Measurements from ENCODE around the gene EXOC6B. TPM values are rescaled to one million over a fixed set of nuclear protein-coding genes. Genes with fewer than 3 reads are reported as not detected.
A peak's percentile ranks its signal among the peaks of the same experiment; 100 is the strongest.

Gene EXOC6B
- total and polyA plus RNA-seq, 8 donors = 3.4 to 57.2 (median 27.1) TPM

DNA sequence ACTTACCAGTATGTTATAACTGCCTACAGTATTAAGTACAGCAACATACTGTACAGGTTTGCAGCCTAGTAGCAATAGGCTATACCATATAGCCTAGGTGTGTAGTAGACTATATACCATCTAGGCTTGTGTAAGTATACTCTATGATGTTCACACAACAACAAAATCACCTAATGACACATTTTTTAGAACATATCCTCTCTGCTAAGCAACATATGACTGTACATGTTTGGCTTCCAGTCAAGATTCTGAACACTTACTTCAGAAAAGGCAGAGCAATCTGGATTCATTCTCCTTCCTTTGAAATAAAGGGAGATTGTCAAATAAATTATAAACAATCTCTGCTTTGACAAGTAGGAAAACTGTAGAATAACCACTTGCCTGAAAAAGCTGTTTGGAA lies 81.8 kb downstream of the EXOC6B start:
- peaks cover 0 to 32% (median 3%) of the 10 kb centered on the region in 4 donors for H3K4me1 ChIP-seq
- TF ChIP-seq EP300 (IDR thresholded peaks at IDR 0.05) = no peak
- no peak for TF ChIP-seq POLR2A (IDR thresholded peaks at IDR 0.05)
- intact Hi-C loops (cut with DNase I; ENCODE audit: low total_unique reads) = loop anchor here (10.0 kb wide), 1 partner anchor 819 kb away; no protein-coding TSS in a partner anchor
- no peak overlapping the region for H3K4me3 ChIP-seq
- H3K27me3 ChIP-seq = no peaks in the 10 kb centered on the region
- no peaks in the 10 kb centered on the region for H3K9me3 ChIP-seq
- DNase-seq = peak in 1 of 2 donors; percentile 21
- peaks cover 0 to 11% (median 9%) of the 10 kb centered on the region in 4 donors for H3K36me3 ChIP-seq
- H3K27ac ChIP-seq = no peak overlapping the region

DNA sequence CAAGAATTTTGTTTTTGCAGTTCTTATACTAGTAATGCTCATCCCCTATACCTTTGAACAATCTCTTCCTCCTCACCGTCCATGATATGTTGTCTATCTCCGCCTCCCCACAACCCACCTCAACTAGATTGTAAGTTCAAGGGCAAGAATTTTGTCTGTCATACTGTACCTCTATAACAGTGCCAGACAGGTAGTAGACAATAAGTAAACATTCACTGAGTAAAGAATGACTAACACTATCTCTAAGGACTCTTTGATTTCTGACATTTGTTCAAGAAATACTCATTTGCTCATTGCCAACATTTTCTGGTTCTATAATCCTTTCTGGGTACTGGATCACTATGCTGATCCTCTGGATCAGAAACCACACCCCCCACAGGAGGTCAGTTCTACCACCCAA lies 82.4 kb downstream of the EXOC6B start:
- DNase-seq = no peak
- WGBS, 5 donors = 70 to 85% (median 75%) methylated on average over 2 of the region's 2 CpGs
- Histone ChIP-seq H3K27me3 (no peaks in the 10 kb centered on the region), H3K9me3 (no peaks in the 10 kb centered on the region), H3K36me3 (peaks cover 0 to 16% (median 9%) of the 10 kb centered on the region in 4 donors), H3K27ac (no peak overlapping the region), H3K4me1 (peaks cover 0 to 30% (median 3%) of the 10 kb centered on the region in 4 donors), H3K4me3 (no peak overlapping the region)
- no peak for TF ChIP-seq EP300 (IDR thresholded peaks at IDR 0.05)
- no peak for TF ChIP-seq POLR2A (IDR thresholded peaks at IDR 0.05)
- TF ChIP-seq, protein P1, sequence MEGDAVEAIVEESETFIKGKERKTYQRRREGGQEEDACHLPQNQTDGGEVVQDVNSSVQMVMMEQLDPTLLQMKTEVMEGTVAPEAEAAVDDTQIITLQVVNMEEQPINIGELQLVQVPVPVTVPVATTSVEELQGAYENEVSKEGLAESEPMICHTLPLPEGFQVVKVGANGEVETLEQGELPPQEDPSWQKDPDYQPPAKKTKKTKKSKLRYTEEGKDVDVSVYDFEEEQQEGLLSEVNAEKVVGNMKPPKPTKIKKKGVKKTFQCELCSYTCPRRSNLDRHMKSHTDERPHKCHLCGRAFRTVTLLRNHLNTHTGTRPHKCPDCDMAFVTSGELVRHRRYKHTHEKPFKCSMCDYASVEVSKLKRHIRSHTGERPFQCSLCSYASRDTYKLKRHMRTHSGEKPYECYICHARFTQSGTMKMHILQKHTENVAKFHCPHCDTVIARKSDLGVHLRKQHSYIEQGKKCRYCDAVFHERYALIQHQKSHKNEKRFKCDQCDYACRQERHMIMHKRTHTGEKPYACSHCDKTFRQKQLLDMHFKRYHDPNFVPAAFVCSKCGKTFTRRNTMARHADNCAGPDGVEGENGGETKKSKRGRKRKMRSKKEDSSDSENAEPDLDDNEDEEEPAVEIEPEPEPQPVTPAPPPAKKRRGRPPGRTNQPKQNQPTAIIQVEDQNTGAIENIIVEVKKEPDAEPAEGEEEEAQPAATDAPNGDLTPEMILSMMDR (IDR thresholded peaks at IDR 0.05) = no peak
- TF ChIP-seq POLR2AphosphoS5 (IDR thresholded peaks at IDR 0.05) = no peak
- intact Hi-C loops (cut with DNase I; ENCODE audit: low total_unique reads) = loop anchor here (10.0 kb wide), 1 partner anchor 819 kb away; no protein-coding TSS in a partner anchor

DNA sequence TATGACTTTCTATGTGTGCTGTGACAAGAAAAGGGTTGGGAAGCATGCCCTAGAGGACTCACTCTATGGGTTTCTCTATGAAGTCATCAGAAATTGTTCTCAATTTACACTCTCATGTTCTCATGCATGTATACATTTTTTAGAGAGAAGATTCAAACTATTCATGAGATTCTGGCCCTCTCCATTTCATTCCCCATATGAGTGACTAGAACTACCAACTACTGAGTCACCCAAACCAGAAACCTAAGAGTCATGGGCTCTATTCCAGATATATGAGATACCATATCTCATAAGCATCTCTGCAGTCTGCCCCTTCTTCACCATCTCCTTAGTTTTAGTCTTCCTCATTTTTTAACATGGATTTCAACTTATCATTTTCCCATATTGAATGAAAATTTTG lies 87.7 kb downstream of the EXOC6B start:
- H3K9me3 ChIP-seq = no peaks in the 10 kb centered on the region
- H3K4me1 ChIP-seq = no peaks in the 10 kb centered on the region
- no peak for TF ChIP-seq POLR2A (IDR thresholded peaks at IDR 0.05)
- TF ChIP-seq, protein P1 (IDR thresholded peaks at IDR 0.05) = no peak
- no peak for TF ChIP-seq EP300 (IDR thresholded peaks at IDR 0.05)
- TF ChIP-seq POLR2AphosphoS5 (IDR thresholded peaks at IDR 0.05) = no peak
- H3K36me3 ChIP-seq = peaks cover 0 to 16% (median 9%) of the 10 kb centered on the region in 4 donors
- DNase-seq = no peak
- H3K27ac ChIP-seq = no peak overlapping the region
- no peaks in the 10 kb centered on the region for H3K27me3 ChIP-seq
- no peak overlapping the region for H3K4me3 ChIP-seq
- intact Hi-C loops (cut with DNase I; ENCODE audit: low total_unique reads) = no loop called here

DNA sequence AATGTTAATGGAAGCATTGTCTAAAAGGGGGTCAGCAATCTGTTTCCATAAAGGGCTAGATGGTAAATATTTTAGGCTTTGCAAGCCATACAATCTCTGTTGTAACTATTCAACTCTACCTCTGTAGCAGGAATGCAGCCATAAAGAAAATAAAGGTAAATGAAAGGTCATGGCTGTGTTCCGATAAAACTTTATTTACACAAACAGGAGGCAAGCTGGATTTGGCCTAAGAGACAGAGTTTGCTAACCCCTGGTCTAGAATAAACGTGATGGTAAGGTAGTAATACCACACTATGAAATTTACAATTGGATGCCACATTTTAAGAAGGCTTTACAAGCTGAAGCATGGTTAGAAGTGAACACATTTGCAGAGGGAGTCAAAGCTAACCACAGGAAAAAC lies 91.4 kb downstream of the EXOC6B start:
- TF ChIP-seq, protein P1 (IDR thresholded peaks at IDR 0.05) = no peak
- no peak for TF ChIP-seq POLR2AphosphoS5 (IDR thresholded peaks at IDR 0.05)
- TF ChIP-seq EP300 (IDR thresholded peaks at IDR 0.05) = no peak
- TF ChIP-seq POLR2A (IDR thresholded peaks at IDR 0.05) = no peak
- H3K27ac ChIP-seq = no peak overlapping the region
- 55 to 69% (median 64%) methylated on average over 2 of the region's 2 CpGs for WGBS, 5 donors
- intact Hi-C loops (cut with DNase I; ENCODE audit: low total_unique reads) = no loop called here
- DNase-seq = no peak
- H3K4me3 ChIP-seq = no peak overlapping the region
- no peaks in the 10 kb centered on the region for H3K27me3 ChIP-seq
- peaks cover 0 to 12% (median 3%) of the 10 kb centered on the region in 4 donors for H3K4me1 ChIP-seq
- H3K36me3 ChIP-seq = peaks cover 0 to 6% (median 0%) of the 10 kb centered on the region in 4 donors
- no peaks in the 10 kb centered on the region for H3K9me3 ChIP-seq

DNA sequence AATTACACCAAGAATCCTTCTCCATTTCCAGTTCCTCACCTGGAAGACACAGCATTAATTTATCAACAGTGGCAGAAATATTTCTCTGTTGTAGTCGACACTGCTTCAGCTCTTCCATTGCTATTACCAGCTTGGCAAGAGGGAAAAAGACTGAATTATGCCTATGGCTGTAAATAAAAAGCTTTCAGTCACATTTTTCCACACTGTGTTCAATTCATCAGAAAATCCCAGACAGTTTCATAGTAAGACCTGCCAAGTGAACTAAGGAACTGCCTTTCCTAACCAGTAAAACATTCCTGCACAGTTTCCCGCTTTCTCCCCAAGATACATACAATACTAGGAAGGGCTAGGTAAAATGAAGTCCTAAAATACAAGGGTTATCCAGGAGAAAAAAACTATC lies 94.7 kb downstream of the EXOC6B start:
- no peak for TF ChIP-seq EP300 (IDR thresholded peaks at IDR 0.05)
- no peak for TF ChIP-seq POLR2AphosphoS5 (IDR thresholded peaks at IDR 0.05)
- TF ChIP-seq POLR2A (IDR thresholded peaks at IDR 0.05) = no peak
- TF ChIP-seq, protein P1 (IDR thresholded peaks at IDR 0.05) = no peak
- 73 to 92% (median 80%) methylated on average over 2 of the region's 2 CpGs for WGBS, 5 donors
- intact Hi-C loops (cut with DNase I; ENCODE audit: low total_unique reads) = no loop called here

More for the DNA sequence above, 94.7 kb downstream of the EXOC6B start:
- peak in 1 of 2 donors; percentile 17 for DNase-seq
- H3K27ac ChIP-seq = no peak overlapping the region
- no peak overlapping the region for H3K4me3 ChIP-seq
- H3K9me3 ChIP-seq = no peaks in the 10 kb centered on the region
- peaks cover 0 to 12% (median 3%) of the 10 kb centered on the region in 4 donors for H3K4me1 ChIP-seq
- H3K36me3 ChIP-seq = no peaks in the 10 kb centered on the region
- H3K27me3 ChIP-seq = no peaks in the 10 kb centered on the region

Measured in stomach (tissue), 9 donors.